ENCODE measurements around the gene PTPRT.

Gene PTPRT

GRCh38 chr20:42595625-42596024 is 594.1 kb downstream of the PTPRT start:
- no peak for DNase-seq

GRCh38 chr20:42594659-42595058 is 595.0 kb downstream of the PTPRT start:
- no peak for DNase-seq

GRCh38 chr20:42594011-42594410 is 595.7 kb downstream of the PTPRT start:
- DNase-seq: no peak

- DNase-seq: no peak
These were observed 599.6 kb downstream of the PTPRT start for GRCh38 chr20:42589976-42590639.

GRCh38 chr20:42588847-42589246 is 600.9 kb downstream of the PTPRT start:
- no peak for DNase-seq

- no peak for DNase-seq
These were observed 602.3 kb downstream of the PTPRT start for GRCh38 chr20:42587427-42587826.

GRCh38 chr20:42581311-42581710 is 608.4 kb downstream of the PTPRT start:
- no peak for DNase-seq

GRCh38 chr20:42576167-42576566 is 613.5 kb downstream of the PTPRT start:
- no peak for DNase-seq

- DNase-seq: no peak
These were observed 617.2 kb downstream of the PTPRT start for GRCh38 chr20:42572320-42573016.

- no peak for DNase-seq
These were observed 622.3 kb downstream of the PTPRT start for GRCh38 chr20:42567409-42567808.

GRCh38 chr20:42565235-42565995 is 624.3 kb downstream of the PTPRT start:
- DNase-seq: no peak

GRCh38 chr20:42559665-42560064 is 630.0 kb downstream of the PTPRT start:
- no peak for DNase-seq

GRCh38 chr20:42556575-42556974 is 633.1 kb downstream of the PTPRT start:
- no peak for DNase-seq

GRCh38 chr20:42553374-42553773 is 636.3 kb downstream of the PTPRT start:
- no peak for DNase-seq

GRCh38 chr20:42549496-42549895 is 640.2 kb downstream of the PTPRT start:
- DNase-seq: no peak

- no peak for DNase-seq
These were observed 644.8 kb downstream of the PTPRT start for GRCh38 chr20:42544926-42545325.

- no peak for DNase-seq
These were observed 656.9 kb downstream of the PTPRT start for GRCh38 chr20:42532831-42533230.

- DNase-seq: no peak
These were observed 658.2 kb downstream of the PTPRT start for GRCh38 chr20:42531508-42531961.

GRCh38 chr20:42530855-42531448 is 658.8 kb downstream of the PTPRT start:
- DNase-seq: no peak

GRCh38 chr20:42530191-42530590 is 659.5 kb downstream of the PTPRT start:
- no peak for DNase-seq

GRCh38 chr20:42524058-42524457 is 665.6 kb downstream of the PTPRT start:
- DNase-seq: no peak

GRCh38 chr20:42516692-42517091 is 673.0 kb downstream of the PTPRT start:
- DNase-seq: no peak

GRCh38 chr20:42510686-42511085 is 679.0 kb downstream of the PTPRT start:
- DNase-seq: no peak
